IMR-90 (cell line): ENCODE results near the gene NAA60. TPM values are rescaled to one million over a fixed set of nuclear protein-coding genes. Genes with fewer than 3 reads are reported as not detected.

Experiments used
- ATAC-seq: fragments of 200-7000 bp; cut with Tn5 transposase; 2 replicates; pipeline ENCODE4 v1.9.1; 2020; ENCODE audit warnings: low read depth, mild to moderate bottlenecking, moderate library complexity
- BruUV-seq: library from RNA; stranded (reverse); fragments of 400-500 nt; replicated peaks from 2 replicates; lab custom pipeline; 2021; lab: Mats Ljungman, UMichigan
- CTCF ChIA-PET: fragments of 300-600 bp; formaldehyde crosslinking; extraction: SDS; loops from one replicate; lab custom pipeline; 2021; ENCODE audit warnings: antibody characterized with exemption; lab: Yijun Ruan, JAX
- POLR2A ChIA-PET: fragments of 300-600 bp; sonication (Branson Sonifier 250); formaldehyde crosslinking; loops from one replicate; lab custom pipeline; 2022; ENCODE audit warnings: antibody characterized with exemption; ENCODE audit not compliant: unreplicated experiment; lab: Charles Lee
- DNase-seq: peaks from one replicate; pipeline ENCODE4 v3.0.0; 2013
- H2AFZ ChIP-seq: replicated peaks from 2 replicates; pipeline ENCODE3; 2013; ENCODE audit warnings: low read length, mild to moderate bottlenecking; ENCODE audit not compliant: poor library complexity
- H2AK5ac ChIP-seq: 2 replicates; pipeline ENCODE4 v1.6.1; 2013; ENCODE audit warnings: low read depth, low read length, inconsistent platforms
- H2AK9ac ChIP-seq: replicated peaks from 2 replicates; pipeline ENCODE3; 2013; ENCODE audit warnings: mild to moderate bottlenecking, low read depth, low read length, moderate library complexity; ENCODE audit not compliant: poor library complexity
- H2BK120ac ChIP-seq: 2 replicates; pipeline ENCODE4 v1.6.1; 2013; ENCODE audit warnings: low read depth, low read length, inconsistent platforms
- H2BK15ac ChIP-seq: 3 replicates; pipeline ENCODE4 v1.6.1; 2013; ENCODE audit warnings: low read depth, low read length, inconsistent platforms
- H2BK20ac ChIP-seq: 2 replicates; pipeline ENCODE4 v1.6.1; 2013; ENCODE audit warnings: low read depth, mild to moderate bottlenecking, inconsistent platforms, low read length, moderate library complexity
- H2BK5ac ChIP-seq: 2 replicates; pipeline ENCODE4 v1.6.1; 2013; ENCODE audit warnings: mild to moderate bottlenecking, low read depth, low read length, inconsistent platforms; ENCODE audit not compliant: poor library complexity, severe bottlenecking
- H3K14ac ChIP-seq: replicated peaks from 2 replicates; pipeline ENCODE4 v1.6.1; 2013; ENCODE audit warnings: low read depth, low read length, inconsistent platforms
- H3K18ac ChIP-seq: 2 replicates; pipeline ENCODE4 v1.6.1; 2013; ENCODE audit warnings: low read depth, low read length, control low read depth
- H3K23ac ChIP-seq: 2 replicates; pipeline ENCODE4 v1.6.1; 2013; ENCODE audit warnings: low read depth, low read length, inconsistent platforms
- H3K27ac ChIP-seq: 2 replicates; pipeline ENCODE4 v1.5.1; 2013; ENCODE audit warnings: mild to moderate bottlenecking, control low read depth, low read length; ENCODE audit not compliant: insufficient read depth
- H3K27me3 ChIP-seq: 2 replicates; pipeline ENCODE4 v1.6.1; 2013; ENCODE audit warnings: low read length; ENCODE audit not compliant: control insufficient read depth, insufficient read depth
- H3K36me3 ChIP-seq: 2 replicates; pipeline ENCODE4 v1.6.1; 2013; ENCODE audit warnings: low read length, mixed read lengths; ENCODE audit not compliant: control insufficient read depth, insufficient read depth
- H3K4ac ChIP-seq: 2 replicates; pipeline ENCODE4 v1.6.1; 2013; ENCODE audit warnings: low read depth, low read length, inconsistent platforms
- H3K4me1 ChIP-seq: 2 replicates; pipeline ENCODE4 v1.6.1; 2013; ENCODE audit warnings: low read length, mixed read lengths; ENCODE audit not compliant: control insufficient read depth, insufficient read depth
- H3K4me2 ChIP-seq: 2 replicates; pipeline ENCODE4 v1.6.1; 2013; ENCODE audit warnings: low read depth, mild to moderate bottlenecking, control low read depth, low read length, moderate library complexity
- H3K4me3 ChIP-seq: 2 replicates; pipeline ENCODE4 v1.5.1; 2013; ENCODE audit warnings: low read depth, mild to moderate bottlenecking, control low read depth, low read length, moderate library complexity; ENCODE audit not compliant: insufficient read depth
- H3K56ac ChIP-seq: 2 replicates; pipeline ENCODE4 v1.6.1; 2013; ENCODE audit warnings: low read length, inconsistent platforms; ENCODE audit not compliant: insufficient read depth; ENCODE audit errors: extremely low read depth
- H3K79me1 ChIP-seq, 2 experiments: 2 replicates each; pipeline ENCODE4 v1.6.1; 2013; ENCODE audit warnings: low read length in 2 of 2, inconsistent platforms in 1 of 2, low read depth in 1 of 2
- H3K9ac ChIP-seq: 2 replicates; pipeline ENCODE4 v1.6.1; 2013; ENCODE audit warnings: low read depth, low read length, control low read depth
- H3K9me1 ChIP-seq: 2 replicates; pipeline ENCODE4 v1.6.1; 2013; ENCODE audit warnings: low read length, inconsistent platforms; ENCODE audit not compliant: insufficient read depth
- H3K9me3 ChIP-seq: 2 replicates; pipeline ENCODE4 v1.6.1; 2013; ENCODE audit warnings: low read length; ENCODE audit not compliant: control insufficient read depth, insufficient read depth
- H4K20me1 ChIP-seq: 2 replicates; pipeline ENCODE4 v1.6.1; 2013; ENCODE audit warnings: low read length, inconsistent platforms; ENCODE audit not compliant: insufficient read depth
- H4K5ac ChIP-seq: 2 replicates; pipeline ENCODE4 v1.6.1; 2013; ENCODE audit warnings: mild to moderate bottlenecking, low read depth, low read length, control low read depth
- H4K8ac ChIP-seq, 2 experiments: 2 replicates each; pipeline ENCODE4 v1.6.1; 2013; ENCODE audit warnings: low read depth in 2 of 2, low read length in 2 of 2, control low read depth in 1 of 2, inconsistent platforms in 1 of 2
- H4K91ac ChIP-seq: 2 replicates; pipeline ENCODE4 v1.6.1; 2013; ENCODE audit warnings: low read depth, low read length, inconsistent platforms; ENCODE audit not compliant: insufficient read depth
- RCOR1 ChIP-seq: IDR thresholded peaks from 2 replicates; pipeline ENCODE4 v1.6.1; 2012; ENCODE audit warnings: mild to moderate bottlenecking, low read length, improper control_type of control experiment; ENCODE audit not compliant: insufficient replicate concordance
- WGBS, 2 experiments: methylation state at CpG; one replicate each; pipeline versions ENCODE4 v1.1.5 to v1.1.7; 2013; ENCODE audit warnings: missing lambda C conversion rate in 2 of 2; ENCODE audit not compliant: insufficient read length in 1 of 2; ENCODE audit errors: extremely low coverage in 2 of 2; 5-methylcytosine and 5-hydroxymethylcytosine counted together
- dilution Hi-C: fragments of 300-500 bp; cut with HindIII; formaldehyde crosslinking; loops from one replicate; pipeline ENCODE4 v1.14.3; 2018; ENCODE audit warnings: low sequenced_read_pairs; ENCODE audit not compliant: unreplicated experiment
- in situ Hi-C: fragments of 300-500 bp; cut with MboI; formaldehyde crosslinking; loops from 3 replicates; pipeline ENCODE4 v1.14.3; 2019; ENCODE audit warnings: low sequenced_read_pairs, inconsistent platforms, mixed read lengths
- intact Hi-C: fragments of 100-400 bp; cut with micrococcal nuclease; formaldehyde crosslinking; loops from 2 replicates; pipeline ENCODE4 v1.10.0; 2022
- polyA plus RNA-seq, 3 experiments: library from polyadenylated mRNA; depleted of rRNA; stranded (reverse); fragments of >200 nt; gene quantifications; 2 replicates each; pipeline ENCODE4 v1.2.3, GENCODE V29; 2012; ENCODE audit warnings: low replicate concordance in 1 of 3
- total RNA-seq: library from RNA; depleted of rRNA; stranded (reverse); fragments of >200 nt; gene quantifications from 2 replicates; pipeline ENCODE4 v1.2.3, GENCODE V29; 2012
- TF ChIP-seq, protein P1 (sequence below): conservative IDR thresholded peaks from 2 replicates; pipeline ENCODE4 v1.5.1; 2012; ENCODE audit warnings: mild to moderate bottlenecking, low read depth, low read length, improper control_type of control experiment
- TF ChIP-seq, protein P2 (sequence below): fragments of 150-350 bp; IDR thresholded peaks from 2 replicates; pipeline ENCODE4 v1.6.1; 2016; ENCODE audit warnings: low read depth, mild to moderate bottlenecking, low read length, moderate library complexity, borderline replicate concordance

NAA60 gene
- total and polyA plus RNA-seq, 2 of the 4 experiments (the other 2 are of a cell fraction): 7.5 to 18.0 TPM

DNA sequence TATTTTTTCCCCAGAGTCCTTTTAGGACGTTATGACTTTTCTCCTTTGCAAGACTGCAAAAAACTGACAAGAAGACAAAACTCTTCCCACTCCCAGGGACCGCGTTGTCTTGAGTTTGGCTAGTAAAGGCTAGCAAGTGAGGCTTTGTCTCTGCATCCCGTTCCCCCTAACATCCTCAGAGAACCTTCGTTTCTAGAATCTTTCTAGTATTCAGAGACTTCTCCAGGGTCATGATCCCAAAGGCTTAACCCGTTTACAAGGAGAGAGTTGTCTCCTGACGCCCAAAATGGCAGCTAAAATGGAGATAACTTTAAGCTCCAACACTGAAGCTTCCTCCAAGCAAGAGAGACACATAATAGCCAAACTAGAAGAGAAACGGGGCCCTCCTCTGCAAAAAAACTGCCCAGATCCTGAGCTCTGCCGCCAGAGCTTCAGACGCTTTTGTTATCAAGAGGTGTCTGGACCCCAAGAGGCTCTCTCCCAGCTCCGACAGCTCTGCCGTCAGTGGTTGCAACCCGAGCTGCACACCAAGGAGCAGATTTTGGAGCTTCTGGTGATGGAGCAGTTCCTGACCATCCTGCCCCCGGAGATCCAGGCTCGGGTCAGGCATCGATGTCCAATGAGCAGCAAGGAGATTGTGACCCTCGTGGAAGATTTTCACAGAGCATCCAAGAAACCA is 41.6 kb upstream of the NAA60 start:
- H4K5ac ChIP-seq: peak overlapping the region; percentile 26; the same call in 1 of the 2 replicates
- H3K9me3 ChIP-seq: peaks cover 26% of the 10 kb centered on the region
- peak; percentile 18 for DNase-seq
- H3K36me3 ChIP-seq: peaks cover 37% of the 10 kb centered on the region
- ChIA-PET CTCF (no interaction called here), POLR2A (no interaction called here)
- in situ Hi-C loops: no loop called here
- peak overlapping the region; percentile 94 for H3K4me2 ChIP-seq
- peak overlapping the region; percentile 52 for H3K27ac ChIP-seq
- TF ChIP-seq RCOR1: no peak
- TF ChIP-seq, protein P1, sequence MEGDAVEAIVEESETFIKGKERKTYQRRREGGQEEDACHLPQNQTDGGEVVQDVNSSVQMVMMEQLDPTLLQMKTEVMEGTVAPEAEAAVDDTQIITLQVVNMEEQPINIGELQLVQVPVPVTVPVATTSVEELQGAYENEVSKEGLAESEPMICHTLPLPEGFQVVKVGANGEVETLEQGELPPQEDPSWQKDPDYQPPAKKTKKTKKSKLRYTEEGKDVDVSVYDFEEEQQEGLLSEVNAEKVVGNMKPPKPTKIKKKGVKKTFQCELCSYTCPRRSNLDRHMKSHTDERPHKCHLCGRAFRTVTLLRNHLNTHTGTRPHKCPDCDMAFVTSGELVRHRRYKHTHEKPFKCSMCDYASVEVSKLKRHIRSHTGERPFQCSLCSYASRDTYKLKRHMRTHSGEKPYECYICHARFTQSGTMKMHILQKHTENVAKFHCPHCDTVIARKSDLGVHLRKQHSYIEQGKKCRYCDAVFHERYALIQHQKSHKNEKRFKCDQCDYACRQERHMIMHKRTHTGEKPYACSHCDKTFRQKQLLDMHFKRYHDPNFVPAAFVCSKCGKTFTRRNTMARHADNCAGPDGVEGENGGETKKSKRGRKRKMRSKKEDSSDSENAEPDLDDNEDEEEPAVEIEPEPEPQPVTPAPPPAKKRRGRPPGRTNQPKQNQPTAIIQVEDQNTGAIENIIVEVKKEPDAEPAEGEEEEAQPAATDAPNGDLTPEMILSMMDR: no peak
- TF ChIP-seq, protein P2, sequence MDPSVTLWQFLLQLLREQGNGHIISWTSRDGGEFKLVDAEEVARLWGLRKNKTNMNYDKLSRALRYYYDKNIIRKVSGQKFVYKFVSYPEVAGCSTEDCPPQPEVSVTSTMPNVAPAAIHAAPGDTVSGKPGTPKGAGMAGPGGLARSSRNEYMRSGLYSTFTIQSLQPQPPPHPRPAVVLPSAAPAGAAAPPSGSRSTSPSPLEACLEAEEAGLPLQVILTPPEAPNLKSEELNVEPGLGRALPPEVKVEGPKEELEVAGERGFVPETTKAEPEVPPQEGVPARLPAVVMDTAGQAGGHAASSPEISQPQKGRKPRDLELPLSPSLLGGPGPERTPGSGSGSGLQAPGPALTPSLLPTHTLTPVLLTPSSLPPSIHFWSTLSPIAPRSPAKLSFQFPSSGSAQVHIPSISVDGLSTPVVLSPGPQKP: no peak
- H2BK15ac ChIP-seq: no peak overlapping the region
- H3K9me1 ChIP-seq: no peaks in the 10 kb centered on the region
- H2BK120ac ChIP-seq: no peak overlapping the region
- no peak overlapping the region for H2BK20ac ChIP-seq
- peaks cover 2% of the 10 kb centered on the region; the same call in 1 of the 2 replicates for H4K20me1 ChIP-seq
- H3K23ac ChIP-seq: peak overlapping the region; percentile 86
- H3K14ac ChIP-seq: peak overlapping the region; percentile 48
- intact Hi-C loops: loop anchor here (2.0 kb wide), 1 partner anchor 57 kb away; no protein-coding TSS in a partner anchor
- peak overlapping the region; percentile 25 to 68; a peak in 2 of 4 replicates for H4K8ac ChIP-seq
- peak overlapping the region; percentile 60; the same call in 1 of the 2 replicates for H3K4ac ChIP-seq
- H3K4me3 ChIP-seq: peak overlapping the region; percentile 73
- no TSS peak for BruUV-seq
- peak overlapping the region; percentile 33 for H2BK5ac ChIP-seq
- WGBS, 2 experiments: 0% methylated on average over 2 of the region's 17 CpGs; no CpG with 5 or more reads in 1 of the 2 experiments
- H3K4me1 ChIP-seq: peaks cover 4% of the 10 kb centered on the region
- H3K27me3 ChIP-seq: no peaks in the 10 kb centered on the region
- dilution Hi-C loops: no loop called here
- H2AK5ac ChIP-seq: peak overlapping the region; percentile 3; the same call in 1 of the 2 replicates
- H3K56ac ChIP-seq: peak overlapping the region; percentile 42; the same call in 1 of the 2 replicates
- H4K91ac ChIP-seq: no peak overlapping the region
- no peak overlapping the region for H3K18ac ChIP-seq
- peak overlapping the region; percentile 83 for H3K9ac ChIP-seq
- peak overlapping the region; percentile 38 for H2AK9ac ChIP-seq
- ATAC-seq: no peak
- H2AFZ ChIP-seq: peak overlapping the region; percentile 94
- peaks cover 40 to 63% of the 10 kb centered on the region in 2 experiments for H3K79me1 ChIP-seq
